NOMO-1 treated with DMSO at 0.1 percent for 48 hours (cell line): ENCODE data around the gene COQ10A.

Source experiments
- DNase-seq: peaks from one replicate; lab custom pipeline; 2025; ENCODE audit not compliant: unreplicated experiment; lab: John Stamatoyannopoulos, UW

Gene COQ10A

GRCh38 chr12:56266693-56267442 is at the start of gene COQ10A:
Gene COQ10A, plus strand, starts transcription at chr12:56266942. Its CDS starts 177 bp downstream, at chr12:56267119.
- peak; percentile 84 for DNase-seq

- no peak for DNase-seq
Measured at GRCh38 chr12:56219840-56220239, 46.9 kb upstream of the COQ10A start.

GRCh38 chr12:56220611-56221231 is 46.0 kb upstream of the COQ10A start:
- DNase-seq = peak; percentile 91

- no peak for DNase-seq
Measured at GRCh38 chr12:56221232-56221756, 45.4 kb upstream of the COQ10A start.

GRCh38 chr12:56221757-56222530 is 44.8 kb upstream of the COQ10A start, which contains the start of gene RNF41:
Gene RNF41, minus strand, starts transcription at chr12:56221922. Its CDS starts 7,875 bp downstream, at chr12:56214047.
- peak; percentile 97 for DNase-seq

GRCh38 chr12:56222531-56222895 is 44.2 kb upstream of the COQ10A start:
- no peak for DNase-seq

- DNase-seq = no peak
Measured at GRCh38 chr12:56223571-56224101, 43.1 kb upstream of the COQ10A start.

GRCh38 chr12:56224102-56224701 is 42.5 kb upstream of the COQ10A start, which contains the start of gene NABP2:
Gene NABP2, plus strand, starts transcription at chr12:56224342. Its CDS starts 515 bp downstream, at chr12:56224857.
- peak; percentile 95 for DNase-seq

GRCh38 chr12:56224954-56225353 is 41.8 kb upstream of the COQ10A start:
- DNase-seq = no peak

GRCh38 chr12:56229082-56229481 is 37.7 kb upstream of the COQ10A start:
- no peak for DNase-seq

- no peak for DNase-seq
Measured at GRCh38 chr12:56229916-56230431, 36.8 kb upstream of the COQ10A start, which contains the start of gene SLC39A5. Gene SLC39A5, plus strand, starts transcription at chr12:56230051. Its CDS starts 1,224 bp downstream, at chr12:56231275.

- no peak for DNase-seq
Measured at GRCh38 chr12:56230432-56231183, 36.1 kb upstream of the COQ10A start.

GRCh38 chr12:56231184-56231582 is 35.6 kb upstream of the COQ10A start:
- no peak for DNase-seq

- DNase-seq = no peak
Measured at GRCh38 chr12:56234746-56235436, 31.9 kb upstream of the COQ10A start.

- DNase-seq = no peak
Measured at GRCh38 chr12:56236091-56236490, 30.7 kb upstream of the COQ10A start.

- no peak for DNase-seq
Measured at GRCh38 chr12:56236985-56237384, 29.8 kb upstream of the COQ10A start.

GRCh38 chr12:56237552-56237951 is 29.2 kb upstream of the COQ10A start:
- no peak for DNase-seq

- no peak for DNase-seq
Measured at GRCh38 chr12:56241424-56242303, 25.1 kb upstream of the COQ10A start.
